ENCODE data around the gene PCNT. TPM values are rescaled to one million over a fixed set of nuclear protein-coding genes. Genes with fewer than 3 reads are reported as not detected.
"Not testable (repeated sequence)": the region's sequence is repeated elsewhere in the genome, so short reads cannot be mapped to it uniquely, and the experiment has no call there.

Gene PCNT
- total RNA-seq, 4 donors from 2014 or later: 42.8 to 58.6 (median 45.9) TPM

DNA sequence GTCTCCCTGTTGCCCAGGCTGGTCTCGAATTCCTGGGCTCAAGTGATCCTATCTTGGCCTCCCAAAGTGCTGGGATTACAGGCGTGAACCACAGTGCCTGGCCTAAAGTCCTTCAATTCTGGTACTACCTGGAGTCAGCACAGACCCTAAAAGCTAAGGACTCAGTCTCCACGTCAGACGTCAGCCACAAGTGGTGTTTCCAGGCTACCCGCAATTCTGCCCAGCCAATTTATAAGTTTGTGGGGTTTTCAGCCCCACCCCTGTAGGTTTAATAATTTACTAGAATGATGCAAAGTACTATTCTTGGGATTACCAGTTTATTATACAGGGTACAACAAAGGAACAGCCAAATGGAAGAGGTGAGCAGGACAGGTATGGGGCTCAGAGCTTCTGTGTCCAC is 124.2 kb downstream of the PCNT start:
- DNase-seq (ENCODE audit: low spot score in 2 of 2): no peak
- no peak for TF ChIP-seq EP300 (IDR thresholded peaks at IDR 0.05)
- no peak for TF ChIP-seq CTCF (IDR thresholded peaks at IDR 0.05)
- TF ChIP-seq POLR2A (IDR thresholded peaks at IDR 0.05): no peak
- Histone ChIP-seq H3K4me1 (peaks cover 0 to 5% (median 0%) of the 10 kb centered on the region in 4 donors), H3K27ac (no peak overlapping the region), H3K4me3 (no peak overlapping the region), H3K36me3 (peaks cover 0 to 49% (median 0%) of the 10 kb centered on the region in 3 donors), H3K9me3 (peaks cover 0 to 8% (median 0%) of the 10 kb centered on the region in 4 donors), H3K27me3 (no peaks in the 10 kb centered on the region)
- 94 to 98% methylated on average over 5 of the region's 5 CpGs for WGBS, 2 donors

DNA sequence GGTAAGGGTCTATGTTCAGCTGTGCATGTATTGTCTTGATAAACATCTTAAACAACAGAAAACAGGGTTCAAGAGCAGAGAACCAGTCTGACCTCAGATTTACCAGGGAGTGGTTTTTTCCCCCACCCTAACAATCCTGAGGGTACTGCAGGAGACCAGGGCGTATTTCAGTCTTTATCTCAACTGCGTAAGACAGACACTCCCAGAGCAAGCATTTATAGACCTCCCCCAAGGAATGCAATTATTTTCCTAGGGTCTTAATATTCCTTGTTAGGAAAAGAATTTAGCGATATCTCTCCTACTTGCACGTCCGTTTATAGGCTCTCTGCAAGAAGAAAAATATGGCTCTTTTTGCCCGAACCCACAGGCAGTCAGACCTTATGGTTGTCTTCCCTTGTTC is 124.9 kb downstream of the PCNT start:
- not testable (repeated sequence) for DNase-seq (ENCODE audit: low spot score in 2 of 2); H3K27ac ChIP-seq; H3K4me1 ChIP-seq; H3K9me3 ChIP-seq; H3K27me3 ChIP-seq; H3K4me3 ChIP-seq
- peaks cover 0 to 42% (median 0%) of the 10 kb centered on the region in 3 donors for H3K36me3 ChIP-seq
- WGBS, 2 donors: 95 to 97% methylated on average over 6 of the region's 6 CpGs

GRCh38 chr21:46452710-46453109 is 128.8 kb downstream of the PCNT start:
- peaks cover 0 to 4% (median 0%) of the 10 kb centered on the region in 3 donors for H3K36me3 ChIP-seq
- H3K27ac ChIP-seq: no peak overlapping the region
- 98 to 100% methylated on average over 5 of the region's 5 CpGs for WGBS, 2 donors
- peaks cover 0 to 8% (median 0%) of the 10 kb centered on the region in 4 donors for H3K9me3 ChIP-seq
- TF ChIP-seq POLR2A (IDR thresholded peaks at IDR 0.05): no peak
- no peak for TF ChIP-seq CTCF (IDR thresholded peaks at IDR 0.05)
- TF ChIP-seq EP300 (IDR thresholded peaks at IDR 0.05): no peak
- H3K27me3 ChIP-seq: no peaks in the 10 kb centered on the region
- peaks cover 0 to 39% (median 25%) of the 10 kb centered on the region in 4 donors for H3K4me1 ChIP-seq
- no peak overlapping the region for H3K4me3 ChIP-seq
- DNase-seq (ENCODE audit: low spot score in 2 of 2): no peak

- Histone ChIP-seq H3K9me3 (no peaks in the 10 kb centered on the region), H3K27ac (no peak overlapping the region), H3K27me3 (no peaks in the 10 kb centered on the region), H3K4me3 (no peak overlapping the region), H3K36me3 (no peaks in the 10 kb centered on the region), H3K4me1 (peaks cover 0 to 42% (median 27%) of the 10 kb centered on the region in 4 donors)
- 42 to 58% methylated on average over 3 of the region's 3 CpGs for WGBS, 2 donors
- DNase-seq (ENCODE audit: low spot score in 2 of 2): no peak
- TF ChIP-seq POLR2A (IDR thresholded peaks at IDR 0.05) (no peak), EP300 (IDR thresholded peaks at IDR 0.05) (no peak)
Observed at GRCh38 chr21:46454142-46454541, 130.2 kb downstream of the PCNT start.

- Histone ChIP-seq H3K36me3 (no peaks in the 10 kb centered on the region), H3K4me3 (no peak overlapping the region), H3K27ac (peak overlapping the region in 1 of 4 donors; percentile 12), H3K27me3 (no peaks in the 10 kb centered on the region), H3K9me3 (no peaks in the 10 kb centered on the region), H3K4me1 (peaks cover 0 to 47% (median 30%) of the 10 kb centered on the region in 4 donors)
- TF ChIP-seq CTCF (IDR thresholded peaks at IDR 0.05): no peak
- no peak for TF ChIP-seq POLR2A (IDR thresholded peaks at IDR 0.05)
- no peak for DNase-seq (ENCODE audit: low spot score in 2 of 2)
- WGBS, 2 donors: 52 to 56% methylated on average over 4 of the region's 4 CpGs
Observed at GRCh38 chr21:46454634-46455390, 130.9 kb downstream of the PCNT start.

DNA sequence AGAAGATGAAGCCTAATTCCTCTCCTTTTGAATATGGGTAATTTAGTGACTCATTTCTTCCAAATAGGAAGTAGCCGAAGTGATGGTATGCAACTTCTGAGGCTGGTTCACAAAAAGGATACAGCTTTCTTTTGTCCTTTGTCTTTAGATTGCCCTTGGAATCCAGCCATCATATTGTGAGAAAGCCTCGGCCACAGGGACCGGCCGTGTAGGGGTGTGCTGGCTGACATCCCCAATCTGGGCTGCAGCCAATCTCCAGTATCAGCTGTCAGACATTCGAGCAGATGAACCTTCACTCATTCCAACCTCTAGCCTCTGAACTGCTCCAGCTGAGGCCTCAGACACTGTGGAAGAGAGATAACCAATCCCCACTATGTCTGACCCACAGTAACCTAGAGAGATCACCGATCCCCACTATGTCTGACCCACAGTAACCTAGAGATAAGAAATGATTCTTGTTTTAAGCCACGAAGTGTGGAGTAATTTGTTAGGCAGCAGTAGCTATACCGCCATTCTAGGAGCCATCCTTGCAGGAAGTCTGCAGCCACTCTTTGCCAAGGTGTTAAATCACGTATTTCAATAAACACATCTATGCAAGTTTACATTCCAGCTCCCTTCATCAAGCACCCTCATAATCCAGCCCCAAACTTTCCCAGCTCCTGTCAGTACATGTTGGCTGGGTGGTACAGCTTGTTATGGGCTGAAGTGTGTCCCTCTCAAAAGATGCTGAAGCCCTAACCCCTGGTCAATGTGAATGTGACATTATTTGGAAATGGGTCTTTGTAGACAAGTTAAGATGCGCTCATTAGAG is 131.8 kb downstream of the PCNT start:
- H3K36me3 ChIP-seq: no peaks in the 10 kb centered on the region
- peak overlapping the region in 2 of 4 donors; percentile 12 to 14 for H3K27ac ChIP-seq
- peaks cover 0 to 56% (median 35%) of the 10 kb centered on the region in 4 donors for H3K4me1 ChIP-seq
- DNase-seq (ENCODE audit: low spot score in 2 of 2): no peak
- no peak overlapping the region for H3K4me3 ChIP-seq
- TF ChIP-seq EP300 (IDR thresholded peaks at IDR 0.05): peak in 1 of 2 donors; percentile 27
- no peak for TF ChIP-seq CTCF (IDR thresholded peaks at IDR 0.05)
- 37 to 43% methylated on average over 10 of the region's 10 CpGs for WGBS, 2 donors
- H3K9me3 ChIP-seq: no peaks in the 10 kb centered on the region
- no peaks in the 10 kb centered on the region for H3K27me3 ChIP-seq

All from tibial nerve (tissue), 4 donors.